Brain microvascular endothelial cell (primary cell): Measurements from ENCODE around the gene ALKBH7.
"Not testable (repeated sequence)": the region's sequence is repeated elsewhere in the genome, so short reads cannot be mapped to it uniquely, and the experiment has no call there.

ENCODE experiments used
- DNase-seq: peaks from one replicate; pipeline ENCODE4 v3.0.0-alpha.2; 2020
- H3K27ac ChIP-seq: fragments of 250-450 bp; sonication (Bioruptor Pico); 2 replicates; pipeline ENCODE4 v1.5.1; 2020; ENCODE audit warnings: mild to moderate bottlenecking, moderate library complexity
- H3K27me3 ChIP-seq: fragments of 250-450 bp; sonication (Bioruptor Pico); replicated peaks from 2 replicates; pipeline ENCODE4 v1.5.1; 2020; ENCODE audit warnings: mild to moderate bottlenecking
- H3K36me3 ChIP-seq: fragments of 250-450 bp; sonication (Bioruptor Pico); replicated peaks from 2 replicates; pipeline ENCODE4 v1.5.1; 2020; ENCODE audit warnings: mild to moderate bottlenecking
- H3K4me3 ChIP-seq: 2 replicates; pipeline ENCODE4 v1.5.1; 2011; ENCODE audit warnings: low read depth, mild to moderate bottlenecking, control low read depth, low read length, moderate library complexity
- in situ Hi-C: cut with HindIII; loops from 2 replicates; pipeline ENCODE4 v1.10.0; 2017; ENCODE audit warnings: low sequenced_read_pairs, low pct_ligation_motif_present
- TF ChIP-seq, protein P1 (sequence below): IDR thresholded peaks from 2 replicates; pipeline ENCODE4 v1.5.1; 2011; ENCODE audit warnings: low read depth, mild to moderate bottlenecking, moderate library complexity, low read length, control low read depth, inconsistent platforms; ENCODE audit errors: missing control alignments

The ALKBH7 gene

DNA sequence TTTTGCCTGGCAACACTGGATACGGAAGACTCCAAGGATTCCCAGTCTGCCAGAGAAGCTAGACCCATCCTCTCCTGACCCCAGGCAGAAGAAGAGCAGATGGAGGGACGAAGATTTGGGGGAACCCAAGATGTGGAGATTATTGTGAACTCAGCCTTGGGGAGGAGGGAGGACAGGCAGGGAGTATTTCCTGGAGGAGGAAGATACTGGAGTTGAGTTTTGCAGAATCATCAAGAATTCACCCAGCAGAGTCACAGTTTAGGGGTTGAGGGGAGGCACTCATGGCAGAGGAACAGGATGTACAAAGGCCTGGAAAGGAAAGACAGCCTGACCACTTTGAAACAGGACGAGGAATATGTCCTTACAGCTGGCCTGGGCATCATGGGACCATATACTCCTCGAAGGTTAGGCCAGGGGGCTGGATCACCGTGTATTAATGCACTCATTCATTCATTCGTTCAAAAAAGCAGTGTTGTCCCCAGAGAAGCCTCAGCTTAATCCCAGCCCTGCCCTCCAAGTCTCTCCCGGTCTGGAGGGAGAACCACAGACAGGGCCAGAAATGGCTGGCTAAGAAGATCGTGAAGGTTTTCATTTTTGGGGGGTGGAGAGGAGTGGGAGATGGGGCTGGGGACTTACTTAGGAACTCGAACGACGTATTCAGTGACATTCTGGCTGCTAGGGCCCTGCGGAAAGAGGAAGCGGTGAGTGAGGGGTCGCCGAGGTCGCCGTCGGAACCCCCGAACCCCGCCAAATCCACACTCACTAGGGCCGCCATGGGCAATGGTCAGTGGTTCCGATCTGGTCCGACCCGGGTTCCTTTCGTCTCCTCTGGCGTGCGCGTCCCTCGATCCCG, 19.9 kb downstream of the ALKBH7 start:
- TF ChIP-seq, protein P1, sequence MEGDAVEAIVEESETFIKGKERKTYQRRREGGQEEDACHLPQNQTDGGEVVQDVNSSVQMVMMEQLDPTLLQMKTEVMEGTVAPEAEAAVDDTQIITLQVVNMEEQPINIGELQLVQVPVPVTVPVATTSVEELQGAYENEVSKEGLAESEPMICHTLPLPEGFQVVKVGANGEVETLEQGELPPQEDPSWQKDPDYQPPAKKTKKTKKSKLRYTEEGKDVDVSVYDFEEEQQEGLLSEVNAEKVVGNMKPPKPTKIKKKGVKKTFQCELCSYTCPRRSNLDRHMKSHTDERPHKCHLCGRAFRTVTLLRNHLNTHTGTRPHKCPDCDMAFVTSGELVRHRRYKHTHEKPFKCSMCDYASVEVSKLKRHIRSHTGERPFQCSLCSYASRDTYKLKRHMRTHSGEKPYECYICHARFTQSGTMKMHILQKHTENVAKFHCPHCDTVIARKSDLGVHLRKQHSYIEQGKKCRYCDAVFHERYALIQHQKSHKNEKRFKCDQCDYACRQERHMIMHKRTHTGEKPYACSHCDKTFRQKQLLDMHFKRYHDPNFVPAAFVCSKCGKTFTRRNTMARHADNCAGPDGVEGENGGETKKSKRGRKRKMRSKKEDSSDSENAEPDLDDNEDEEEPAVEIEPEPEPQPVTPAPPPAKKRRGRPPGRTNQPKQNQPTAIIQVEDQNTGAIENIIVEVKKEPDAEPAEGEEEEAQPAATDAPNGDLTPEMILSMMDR, result no peak
- in situ Hi-C loops, result no loop called here
- H3K27ac ChIP-seq, result peak overlapping the region; percentile 93
- no peak for DNase-seq
- no peaks in the 10 kb centered on the region for H3K27me3 ChIP-seq
- H3K4me3 ChIP-seq, result peak overlapping the region; percentile 92
- peaks cover 24% of the 10 kb centered on the region for H3K36me3 ChIP-seq

DNA sequence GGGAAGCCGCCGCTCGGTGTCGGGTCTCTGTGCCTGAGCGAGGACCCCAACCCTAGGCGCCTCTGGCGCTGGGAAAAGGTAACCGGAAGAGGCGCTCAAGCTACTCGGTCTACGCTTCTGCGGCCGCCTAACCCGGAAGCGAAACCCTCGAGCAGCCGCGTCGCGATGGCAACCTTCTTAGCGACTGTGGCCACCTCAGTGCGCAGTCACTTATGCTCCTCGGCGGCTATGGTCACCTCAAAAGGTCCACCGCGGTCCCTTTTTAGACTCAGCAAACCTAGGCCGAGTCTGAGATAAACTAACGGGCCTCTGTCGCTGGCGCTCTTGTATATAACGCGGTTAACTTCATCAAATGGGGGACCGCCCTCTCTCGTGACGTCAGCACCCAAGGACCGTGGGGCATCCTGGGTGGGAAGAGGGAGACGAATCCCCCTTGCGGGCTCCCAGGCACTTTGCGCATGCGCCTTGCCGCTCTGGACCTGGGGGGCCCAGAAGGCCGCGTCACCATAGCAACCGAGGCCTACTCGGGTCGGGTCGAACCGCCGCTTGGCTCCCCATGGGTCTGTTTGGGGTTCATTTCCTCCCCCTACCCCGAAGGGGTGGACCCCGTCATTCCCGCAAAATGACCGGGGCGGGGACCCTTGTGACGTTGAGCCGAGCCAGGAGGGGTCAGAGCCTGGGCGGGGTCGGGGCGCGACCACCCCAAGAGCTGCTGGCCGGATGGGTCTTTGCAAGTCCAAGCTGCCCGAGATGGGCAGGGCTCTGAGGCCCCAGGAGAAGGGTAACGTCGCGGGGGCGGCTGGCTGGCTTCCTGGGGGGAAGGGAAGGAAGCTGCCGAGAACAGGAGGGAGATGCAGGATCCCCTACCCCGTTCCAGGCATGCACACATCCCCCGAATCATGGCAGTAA, 20.7 kb downstream of the ALKBH7 start, which contains the start of gene GTF2F1:
Gene GTF2F1 (minus strand): TSS at position 91 of the 909 bp plus-strand sequence. CDS start 169 bp downstream, outside the sequence.
- in situ Hi-C loops, result no loop called here
- Histone ChIP-seq H3K36me3 (peaks cover 15% of the 10 kb centered on the region), H3K27me3 (no peaks in the 10 kb centered on the region), H3K4me3 (peak within 1 kb of the TSS; percentile 92), H3K27ac (peak within 1 kb of the TSS; percentile 93)
- TF ChIP-seq, protein P1, result peak; percentile 30
- peak; percentile 93 for DNase-seq

DNA sequence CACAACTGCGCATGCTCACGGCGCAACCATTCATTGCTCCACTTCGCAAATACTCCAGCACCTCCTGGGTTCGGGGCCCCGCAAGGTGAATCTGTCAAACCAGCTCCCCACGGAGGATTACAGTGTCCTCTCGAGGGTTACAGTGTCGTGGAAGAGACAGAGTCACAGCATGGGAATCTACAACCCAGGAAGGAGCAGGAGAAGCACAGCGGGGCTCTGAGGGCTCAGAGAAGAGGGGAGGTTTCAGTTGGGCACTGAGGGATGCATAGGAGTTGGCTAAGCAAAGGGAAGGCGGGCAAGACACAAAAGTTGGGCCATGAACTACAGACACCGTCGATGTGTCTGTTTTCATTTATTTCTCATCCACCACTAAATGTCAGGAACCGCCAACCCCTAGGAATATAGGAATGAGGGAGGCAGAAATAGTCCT, 21.4 kb downstream of the ALKBH7 start:
- Histone ChIP-seq H3K4me3 (peak overlapping the region; percentile 92), H3K27ac (peak overlapping the region; percentile 93), H3K27me3 (no peaks in the 10 kb centered on the region), H3K36me3 (peaks cover 8% of the 10 kb centered on the region)
- no peak for DNase-seq
- in situ Hi-C loops, result no loop called here
- TF ChIP-seq, protein P1, result no peak

DNA sequence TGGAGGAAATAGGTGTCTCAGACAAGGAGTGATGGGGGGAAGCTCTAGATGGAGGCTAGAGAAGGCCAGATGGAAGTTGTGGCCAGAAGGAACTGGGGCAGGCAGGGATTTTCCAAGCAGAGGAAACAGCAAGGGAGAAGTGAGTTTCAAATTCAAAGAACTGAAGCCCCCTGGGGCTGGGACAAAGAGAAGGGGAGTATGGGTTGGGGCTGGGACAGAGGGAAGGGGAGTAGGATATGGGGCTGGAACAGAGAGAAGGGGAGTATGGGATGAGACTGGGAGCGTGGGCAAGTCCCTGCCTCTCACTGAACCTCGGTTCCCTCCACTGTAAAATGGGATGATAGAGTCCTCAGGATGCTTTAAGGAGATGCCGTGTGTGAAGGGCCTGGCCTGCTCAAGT, 22.2 kb downstream of the ALKBH7 start:
- DNase-seq, result no peak
- Histone ChIP-seq H3K27me3 (no peaks in the 10 kb centered on the region), H3K36me3 (peaks cover 3% of the 10 kb centered on the region), H3K27ac (no peak overlapping the region), H3K4me3 (no peak overlapping the region)
- TF ChIP-seq, protein P1, result no peak
- in situ Hi-C loops, result no loop called here

DNA sequence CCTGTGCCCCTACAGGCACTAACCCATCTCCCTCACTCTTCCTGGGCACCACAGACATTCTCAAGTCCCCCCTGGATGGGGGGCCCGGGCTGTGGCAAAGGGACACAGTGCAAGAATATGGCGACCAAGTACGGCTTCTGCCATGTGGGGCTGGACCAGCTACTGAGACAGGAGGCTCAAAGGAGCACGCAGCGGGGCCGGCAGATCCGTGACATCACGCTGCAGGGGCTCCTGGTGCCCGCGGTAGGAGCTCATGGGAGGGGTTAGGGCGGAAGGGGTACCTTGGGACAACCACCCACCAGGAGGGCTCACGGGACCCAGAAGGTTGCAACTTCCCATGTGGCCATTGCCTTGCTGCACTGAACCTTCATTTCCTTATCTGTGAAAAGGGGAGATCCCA, 23.7 kb downstream of the ALKBH7 start:
- TF ChIP-seq, protein P1, result no peak
- in situ Hi-C loops, result no loop called here

DNA sequence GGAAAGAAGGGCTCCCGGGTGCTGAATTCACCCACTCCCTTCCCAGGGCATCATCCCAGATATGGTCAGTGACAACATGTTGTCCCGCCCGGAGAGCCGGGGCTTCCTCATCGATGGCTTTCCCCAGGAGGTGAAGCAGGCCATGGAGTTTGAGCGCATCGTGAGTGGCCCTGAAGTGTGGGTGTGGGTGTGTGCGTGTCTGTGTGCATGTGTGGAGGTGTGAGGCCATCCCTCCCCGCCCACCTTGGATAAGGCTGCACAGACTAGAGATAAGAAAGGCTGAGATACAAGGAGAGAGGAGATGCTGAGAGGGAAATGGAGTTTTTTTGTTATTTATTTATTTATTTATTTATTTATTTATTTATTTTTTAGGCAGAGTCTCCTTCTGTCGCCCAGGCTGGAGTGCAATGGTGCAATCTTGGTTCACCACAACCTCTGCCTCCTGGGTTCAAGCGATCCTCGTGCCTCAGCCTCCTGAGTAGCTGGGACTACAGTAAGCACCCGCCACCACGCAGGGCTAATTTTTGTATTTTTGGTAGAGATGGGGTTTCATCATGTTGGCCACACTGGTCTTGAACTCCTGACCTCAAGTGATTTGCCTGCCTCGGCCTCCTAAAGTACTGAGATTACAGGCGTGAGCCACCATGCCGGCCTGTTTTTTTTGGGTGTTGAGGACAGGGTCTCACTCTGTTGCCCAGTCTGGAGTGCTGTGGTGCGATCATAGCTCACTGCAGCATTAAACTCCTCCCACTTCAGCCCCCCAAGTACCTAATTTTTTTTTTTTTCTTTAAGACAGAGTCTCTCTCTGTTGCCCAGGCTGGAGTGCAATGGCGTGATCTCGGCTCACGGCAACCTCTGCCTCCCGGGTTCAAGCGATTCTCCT, 27.7 kb downstream of the ALKBH7 start:
- H3K27ac ChIP-seq, H3K27me3 ChIP-seq, H3K4me3 ChIP-seq, DNase-seq, H3K36me3 ChIP-seq, in situ Hi-C loops: not testable (repeated sequence)

More for the DNA sequence above, 23.7 kb downstream of the ALKBH7 start:
- Histone ChIP-seq H3K27me3 (no peaks in the 10 kb centered on the region), H3K4me3 (no peak overlapping the region), H3K36me3 (no peaks in the 10 kb centered on the region), H3K27ac (no peak overlapping the region)
- DNase-seq, result no peak
